HG03432 (cell line): ENCODE measurements around the gene LRRC56.

Experiments
- ATAC-seq: cut with Tn5 transposase; IDR thresholded peaks from one replicate; pipeline ENCODE4 v1.9.1; 2021; ENCODE audit warnings: mild to moderate bottlenecking, moderate library complexity; ENCODE audit not compliant: unreplicated experiment

LRRC56 gene

DNA sequence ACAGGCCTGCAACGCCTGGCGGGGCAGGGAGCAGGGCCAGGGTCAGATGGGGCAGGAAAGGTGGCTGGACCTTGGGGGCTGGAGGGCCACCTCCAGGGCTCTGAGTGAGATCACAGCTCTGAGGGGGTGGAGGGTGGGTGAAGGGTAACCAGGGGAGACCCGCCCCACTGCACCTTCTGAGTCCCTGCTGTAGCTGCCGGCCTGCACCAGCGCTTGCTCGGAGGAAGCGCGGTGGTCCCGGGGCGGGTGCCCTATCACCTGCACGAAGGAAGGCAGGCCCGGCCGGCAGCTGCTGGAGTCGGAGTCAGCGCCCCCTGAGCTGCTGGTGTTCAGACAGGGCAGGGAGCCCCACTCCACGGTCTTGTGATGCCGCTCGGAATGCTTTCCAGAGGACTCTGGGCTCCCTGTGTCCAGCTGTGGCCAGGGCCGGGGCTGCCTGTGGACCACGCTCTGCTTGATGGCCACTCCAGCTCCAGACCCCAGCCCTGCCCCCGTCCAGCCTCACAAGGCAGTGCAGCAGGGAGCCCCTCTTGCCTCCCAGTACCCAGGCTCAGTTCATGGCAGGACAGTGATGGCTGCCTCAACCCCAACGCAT lies 19.4 kb downstream of the LRRC56 start:
- ATAC-seq = no peak

DNA sequence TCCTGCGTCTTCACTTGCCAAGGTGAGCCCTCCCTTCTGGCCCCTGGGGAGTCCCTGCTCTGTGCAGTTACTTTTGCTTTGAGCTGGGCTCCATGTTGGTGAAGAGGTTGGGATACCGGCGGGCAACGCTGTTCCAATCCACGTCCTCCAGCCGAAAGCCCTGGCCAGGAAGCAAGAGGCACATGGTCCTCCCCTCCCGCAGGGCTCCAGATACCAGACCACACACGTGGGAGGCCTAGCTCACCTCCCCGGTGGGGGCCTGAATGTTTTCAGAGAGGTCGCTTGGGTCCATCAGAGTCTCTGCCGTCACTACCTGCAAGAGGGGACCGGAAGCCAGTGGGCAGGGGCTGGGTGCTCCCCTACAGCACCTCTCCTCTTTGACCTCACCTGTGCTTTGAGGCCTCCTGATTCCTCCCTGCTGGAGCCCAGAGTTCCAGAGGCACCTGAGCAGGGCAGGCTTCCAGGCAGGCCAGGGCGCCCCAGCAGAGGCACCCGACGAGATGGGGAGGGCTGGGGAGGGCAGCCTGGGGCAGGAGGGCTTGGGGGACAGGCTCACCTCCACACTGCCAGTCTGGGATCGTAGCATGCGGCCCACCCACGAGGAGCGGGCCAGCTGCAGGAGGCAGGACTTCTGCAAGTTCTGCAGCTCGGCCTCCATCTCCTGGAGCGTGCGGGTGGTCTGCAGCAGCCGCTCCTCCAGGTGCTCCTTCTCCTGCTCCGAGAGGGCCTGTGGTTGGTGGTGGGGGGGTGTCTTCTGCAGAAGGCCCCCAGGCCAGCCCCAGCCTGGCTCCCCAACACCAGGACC lies 20.2 kb downstream of the LRRC56 start:
- no peak for ATAC-seq

DNA sequence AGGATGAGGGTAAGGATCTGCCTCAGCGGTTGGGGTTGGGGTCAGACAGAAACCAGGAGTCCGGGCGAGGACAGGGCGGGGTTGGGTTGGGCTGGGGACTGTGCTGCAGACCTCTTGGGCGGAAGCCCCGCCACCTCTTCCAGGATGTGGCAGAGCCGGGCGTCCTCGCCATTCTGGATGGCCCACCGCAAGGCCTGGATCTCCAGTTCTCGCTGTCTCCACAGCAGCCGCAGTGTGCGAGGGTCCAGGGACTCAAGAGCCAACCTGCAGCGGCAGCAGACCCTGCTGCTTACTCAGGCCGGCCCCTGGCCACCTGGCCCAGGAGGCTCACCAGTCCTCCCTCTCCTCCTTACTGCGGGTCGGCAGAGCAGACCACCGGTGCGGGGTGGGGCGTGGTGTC lies 21.2 kb downstream of the LRRC56 start:
- ATAC-seq = no peak

DNA sequence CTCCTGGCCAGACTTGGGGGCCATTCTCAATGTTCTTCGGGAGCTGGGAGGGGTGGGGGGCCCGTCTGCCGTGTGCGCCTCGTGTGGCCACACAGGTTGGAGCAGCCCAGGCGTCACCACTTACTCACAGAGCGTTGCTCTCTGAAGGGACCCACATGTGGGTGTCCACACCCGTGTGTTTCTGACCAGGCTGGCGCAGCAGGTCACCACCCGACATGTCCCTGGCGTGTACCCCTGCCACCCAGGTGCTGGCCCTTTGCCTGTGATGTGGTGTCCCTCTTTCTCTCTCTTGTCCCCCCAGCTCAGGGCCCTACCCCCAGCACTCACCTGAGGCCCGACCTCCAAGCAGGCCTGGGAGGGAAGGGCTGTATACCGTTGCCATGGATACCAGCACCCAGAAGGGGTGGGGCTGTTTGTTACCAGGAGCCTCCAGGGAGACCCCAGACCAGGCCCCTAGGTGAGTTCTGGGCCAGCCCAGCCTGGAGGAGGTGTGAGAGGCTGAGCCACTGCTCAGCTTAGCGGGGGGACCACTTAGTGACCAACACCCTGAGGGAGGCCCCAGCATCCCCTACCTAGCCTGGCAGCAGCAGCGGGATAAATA lies 21.8 kb downstream of the LRRC56 start:
- ATAC-seq = no peak

DNA sequence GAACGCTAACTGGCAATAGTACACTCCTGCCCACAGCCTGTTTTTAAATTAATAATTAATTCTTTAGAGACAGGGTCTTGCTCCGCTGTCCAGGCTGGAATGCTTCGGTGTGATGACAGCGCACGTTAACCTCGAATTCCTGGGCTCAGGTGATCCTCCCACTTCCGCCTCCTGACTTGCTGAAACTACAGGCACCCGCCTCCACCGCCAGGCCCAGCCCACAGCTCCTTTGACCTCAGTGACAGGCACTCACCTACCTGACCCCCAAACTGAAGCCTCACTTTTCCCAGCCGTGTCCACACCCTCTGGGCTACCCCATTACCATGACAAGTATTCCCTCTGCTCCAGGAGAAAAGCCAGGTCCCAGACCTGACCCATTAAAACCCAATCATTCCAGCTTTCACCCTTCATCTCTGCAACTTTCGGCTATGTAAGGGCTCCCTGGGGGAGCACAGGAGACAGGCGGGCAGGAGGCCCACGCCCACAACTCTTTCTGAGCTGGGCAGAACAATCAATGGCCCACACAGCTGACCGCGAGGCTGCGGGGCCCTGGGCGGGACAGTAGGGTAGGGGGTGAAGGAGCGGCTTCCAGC lies 22.5 kb downstream of the LRRC56 start:
- no peak for ATAC-seq

DNA sequence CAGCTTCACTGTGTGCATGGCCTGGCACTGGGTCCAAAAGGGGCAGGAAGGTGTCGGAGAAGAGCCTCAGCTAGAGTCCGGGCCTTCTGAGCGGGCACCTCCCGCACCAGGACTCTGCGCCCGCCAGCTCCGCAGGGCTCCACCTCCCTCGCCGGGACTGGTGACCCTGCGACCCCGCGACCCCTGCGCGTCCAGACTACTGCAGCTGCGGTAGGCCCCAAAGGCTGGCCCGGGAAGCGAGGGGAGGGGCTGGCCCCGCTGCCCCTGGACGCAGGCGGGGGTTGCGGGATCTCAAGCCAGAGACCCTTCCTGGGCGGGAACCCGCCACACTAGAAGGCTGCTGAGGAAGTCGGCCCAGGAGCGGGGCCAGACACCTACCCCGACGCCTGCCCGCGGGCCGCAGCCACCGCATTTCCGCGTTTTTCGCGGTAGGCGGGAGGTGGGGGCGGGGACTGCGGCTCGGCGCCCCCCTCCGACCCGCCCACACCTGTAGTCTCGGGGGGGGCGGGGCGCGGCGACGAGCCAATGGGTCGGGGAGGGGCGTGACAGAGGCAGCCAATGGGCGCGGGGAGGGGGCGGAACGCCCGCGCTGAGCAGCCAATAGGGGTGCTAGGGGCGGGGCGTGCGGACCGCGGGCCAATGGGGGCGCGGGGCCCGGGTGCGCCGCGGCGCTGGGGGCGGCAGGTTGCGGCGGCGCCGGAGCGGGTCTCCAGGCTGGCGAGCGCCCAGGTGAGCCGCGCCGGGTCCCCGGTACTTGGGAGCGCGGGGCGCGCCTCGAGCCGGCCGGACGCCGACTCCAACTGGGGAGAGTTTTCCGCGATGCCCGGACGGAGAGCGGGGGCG lies 23.2 kb downstream of the LRRC56 start, which contains the start of the genes LMNTD2 and RASSF7:
TSS of gene LMNTD2 (minus strand) at position 434 of the 843 bp plus-strand sequence. CDS start at position 412, 22 bp downstream.
TSS of gene RASSF7 (plus strand) at position 666 of the 843 bp plus-strand sequence. CDS start 799 bp downstream, outside the sequence.
- peak; percentile 71 for ATAC-seq

DNA sequence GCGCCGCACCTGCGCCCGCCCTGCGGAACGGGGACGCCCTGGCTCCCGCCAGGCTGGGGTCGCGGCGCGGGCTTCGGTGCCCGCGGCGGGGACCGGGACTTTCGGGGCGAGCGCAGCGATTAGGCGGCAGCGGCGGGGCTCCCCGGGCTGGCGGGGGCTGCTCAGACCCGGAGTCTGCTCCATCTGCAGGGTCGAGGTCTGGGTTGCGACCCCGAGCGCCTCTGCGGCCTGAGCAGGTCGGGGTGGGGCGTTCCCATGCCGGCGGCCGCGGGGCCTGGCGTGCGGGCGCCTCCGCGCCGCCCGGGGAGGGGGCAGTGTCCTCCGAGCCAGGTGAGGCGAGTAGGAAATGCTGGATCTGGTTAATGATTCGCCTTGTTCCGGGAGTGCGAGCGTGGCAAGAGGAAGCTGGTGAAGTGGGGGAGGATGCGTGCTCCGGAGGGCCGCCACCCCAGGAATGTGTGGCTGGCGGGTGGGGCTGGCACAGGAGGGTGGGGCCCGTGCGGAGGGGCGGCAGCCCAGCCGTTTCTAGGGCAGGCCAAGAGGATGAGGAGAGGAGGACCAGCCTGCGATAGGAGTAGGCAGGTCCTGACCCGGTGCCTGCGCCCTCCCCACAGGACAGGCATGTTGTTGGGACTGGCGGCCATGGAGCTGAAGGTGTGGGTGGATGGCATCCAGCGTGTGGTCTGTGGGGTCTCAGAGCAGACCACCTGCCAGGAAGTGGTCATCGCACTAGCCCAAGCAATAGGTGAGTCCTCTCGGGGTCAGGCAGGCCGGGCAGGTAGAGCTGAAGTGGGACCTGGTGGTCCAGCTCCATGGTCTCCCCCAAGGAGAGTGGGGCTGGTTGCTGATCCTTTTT lies 24.0 kb downstream of the LRRC56 start:
- ATAC-seq = peak; percentile 31

DNA sequence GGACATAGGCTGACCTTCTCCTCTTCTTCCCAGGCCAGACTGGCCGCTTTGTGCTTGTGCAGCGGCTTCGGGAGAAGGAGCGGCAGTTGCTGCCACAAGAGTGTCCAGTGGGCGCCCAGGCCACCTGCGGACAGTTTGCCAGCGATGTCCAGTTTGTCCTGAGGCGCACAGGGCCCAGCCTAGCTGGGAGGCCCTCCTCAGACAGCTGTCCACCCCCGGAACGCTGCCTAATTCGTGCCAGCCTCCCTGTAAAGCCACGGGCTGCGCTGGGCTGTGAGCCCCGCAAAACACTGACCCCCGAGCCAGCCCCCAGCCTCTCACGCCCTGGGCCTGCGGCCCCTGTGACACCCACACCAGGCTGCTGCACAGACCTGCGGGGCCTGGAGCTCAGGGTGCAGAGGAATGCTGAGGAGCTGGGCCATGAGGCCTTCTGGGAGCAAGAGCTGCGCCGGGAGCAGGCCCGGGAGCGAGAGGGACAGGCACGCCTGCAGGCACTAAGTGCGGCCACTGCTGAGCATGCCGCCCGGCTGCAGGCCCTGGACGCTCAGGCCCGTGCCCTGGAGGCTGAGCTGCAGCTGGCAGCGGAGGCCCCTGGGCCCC lies 24.8 kb downstream of the LRRC56 start:
- no peak for ATAC-seq

DNA sequence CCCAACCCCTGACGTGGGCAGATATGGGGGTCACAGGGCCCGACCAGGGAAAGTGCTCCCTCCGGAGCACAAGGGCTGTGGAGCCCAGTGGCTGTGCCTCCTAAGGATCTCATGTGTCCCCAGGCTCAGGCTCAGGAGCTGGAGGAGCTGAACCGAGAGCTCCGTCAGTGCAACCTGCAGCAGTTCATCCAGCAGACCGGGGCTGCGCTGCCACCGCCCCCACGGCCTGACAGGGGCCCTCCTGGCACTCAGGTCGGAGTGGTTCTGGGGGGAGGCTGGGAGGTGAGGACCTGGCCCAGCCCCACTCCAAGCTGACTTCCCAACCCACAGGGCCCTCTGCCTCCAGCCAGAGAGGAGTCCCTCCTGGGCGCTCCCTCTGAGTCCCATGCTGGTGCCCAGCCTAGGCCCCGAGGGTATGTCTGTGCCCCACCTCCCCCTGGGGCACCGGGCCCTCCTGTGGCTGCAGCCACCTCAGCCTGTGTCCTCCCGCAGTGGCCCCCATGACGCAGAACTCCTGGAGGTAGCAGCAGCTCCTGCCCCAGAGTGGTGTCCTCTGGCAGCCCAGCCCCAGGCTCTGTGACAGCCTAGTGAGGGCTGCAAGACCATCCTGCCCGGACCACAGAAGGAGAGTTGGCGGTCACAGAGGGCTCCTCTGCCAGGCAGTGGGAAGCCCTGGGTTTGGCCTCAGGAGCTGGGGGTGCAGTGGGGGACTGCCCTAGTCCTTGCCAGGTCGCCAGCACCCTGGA lies 25.9 kb downstream of the LRRC56 start:
- ATAC-seq = no peak

DNA sequence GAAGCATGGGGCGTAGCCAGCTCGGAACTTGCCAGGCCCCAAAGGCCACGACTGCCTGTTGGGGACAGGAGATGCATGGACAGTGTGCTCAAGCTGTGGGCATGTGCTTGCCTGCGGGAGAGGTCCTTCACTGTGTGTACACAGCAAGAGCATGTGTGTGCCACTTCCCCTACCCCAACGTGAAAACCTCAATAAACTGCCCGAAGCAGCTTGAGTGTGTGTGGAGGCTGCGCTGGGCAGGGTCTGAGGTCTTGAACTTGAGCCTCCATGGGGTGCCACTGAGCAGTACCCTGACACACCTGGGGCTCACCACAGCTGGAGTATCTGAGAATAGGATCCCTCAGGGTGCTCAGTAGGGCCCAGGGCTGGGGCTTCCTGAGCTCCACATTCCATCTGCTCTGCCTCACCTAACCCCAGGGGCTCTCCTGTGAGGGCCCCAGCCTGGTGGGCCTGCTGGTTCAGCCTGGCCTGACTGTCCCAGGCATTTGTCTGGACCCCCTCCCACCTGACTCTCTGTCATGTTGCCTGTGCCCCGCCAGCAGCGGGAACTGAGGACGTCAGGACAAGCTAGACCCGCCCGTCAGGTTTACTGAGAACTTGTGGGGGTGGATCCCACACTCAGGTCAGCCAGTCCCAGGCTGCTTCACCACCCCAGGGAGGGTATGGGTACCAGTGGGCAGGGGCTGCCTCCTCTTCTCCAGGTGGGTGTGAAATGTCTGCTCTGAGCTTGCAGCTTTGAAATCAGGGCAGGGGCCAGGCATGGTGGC lies 26.7 kb downstream of the LRRC56 start:
- ATAC-seq = no peak

DNA sequence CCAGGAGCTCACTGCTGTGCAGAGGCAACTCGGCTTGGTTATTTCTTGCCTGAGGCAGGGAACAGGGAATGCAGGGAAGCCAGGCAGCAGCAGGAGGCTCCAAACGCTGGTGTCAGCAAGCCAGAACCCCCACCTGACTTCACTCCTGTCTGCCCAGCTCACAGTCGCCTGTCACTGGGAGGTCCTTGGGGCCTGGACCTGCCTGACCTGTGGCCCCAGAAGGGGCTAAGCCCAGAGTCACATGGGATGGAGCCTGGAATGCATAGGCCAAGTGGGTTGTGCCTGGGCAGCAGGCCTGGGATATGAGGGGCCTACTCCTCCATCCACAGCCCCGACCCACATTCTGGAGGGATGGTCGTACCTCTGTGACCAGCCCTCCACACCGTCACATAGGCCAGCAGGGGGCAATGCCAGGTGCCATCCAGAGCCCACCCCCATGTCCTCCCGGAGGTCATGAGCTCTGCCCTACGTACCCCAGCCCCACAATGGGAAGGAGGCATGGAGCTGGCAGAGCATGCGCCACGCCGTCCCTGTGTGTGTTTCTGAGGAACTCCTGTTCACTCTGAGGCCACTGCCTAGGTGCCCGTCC lies 28.7 kb downstream of the LRRC56 start:
- ATAC-seq = no peak

DNA sequence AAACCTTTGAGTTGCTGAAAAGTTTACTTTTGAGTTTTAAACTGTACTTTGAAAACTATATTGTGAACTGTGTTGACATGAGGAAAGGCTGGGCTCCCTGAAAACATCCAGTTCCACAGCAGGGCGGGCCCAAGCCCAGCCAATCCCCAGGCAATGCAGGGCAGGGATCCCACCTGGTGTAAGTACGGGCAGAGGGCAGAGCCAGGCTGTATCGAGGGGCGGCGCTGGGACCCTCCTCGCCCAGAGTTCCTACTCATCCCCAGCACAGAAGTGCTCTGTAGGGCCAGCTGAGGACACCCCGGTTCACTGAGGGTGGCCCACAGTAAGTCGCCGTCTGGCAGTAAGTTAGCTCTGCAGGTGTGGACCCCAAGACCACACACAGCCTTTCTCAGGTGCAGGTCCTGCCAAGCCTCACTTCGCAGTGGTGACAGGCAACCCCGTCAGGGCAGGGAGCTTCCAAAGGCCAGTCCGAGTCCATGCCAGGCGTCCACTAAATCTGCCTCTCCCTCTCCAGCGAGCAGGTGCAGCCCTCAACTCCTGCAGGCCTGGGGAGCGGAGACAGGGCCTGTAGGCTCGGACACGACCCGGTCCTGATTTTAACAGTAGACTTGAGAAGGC lies 29.8 kb downstream of the LRRC56 start:
- ATAC-seq = no peak

DNA sequence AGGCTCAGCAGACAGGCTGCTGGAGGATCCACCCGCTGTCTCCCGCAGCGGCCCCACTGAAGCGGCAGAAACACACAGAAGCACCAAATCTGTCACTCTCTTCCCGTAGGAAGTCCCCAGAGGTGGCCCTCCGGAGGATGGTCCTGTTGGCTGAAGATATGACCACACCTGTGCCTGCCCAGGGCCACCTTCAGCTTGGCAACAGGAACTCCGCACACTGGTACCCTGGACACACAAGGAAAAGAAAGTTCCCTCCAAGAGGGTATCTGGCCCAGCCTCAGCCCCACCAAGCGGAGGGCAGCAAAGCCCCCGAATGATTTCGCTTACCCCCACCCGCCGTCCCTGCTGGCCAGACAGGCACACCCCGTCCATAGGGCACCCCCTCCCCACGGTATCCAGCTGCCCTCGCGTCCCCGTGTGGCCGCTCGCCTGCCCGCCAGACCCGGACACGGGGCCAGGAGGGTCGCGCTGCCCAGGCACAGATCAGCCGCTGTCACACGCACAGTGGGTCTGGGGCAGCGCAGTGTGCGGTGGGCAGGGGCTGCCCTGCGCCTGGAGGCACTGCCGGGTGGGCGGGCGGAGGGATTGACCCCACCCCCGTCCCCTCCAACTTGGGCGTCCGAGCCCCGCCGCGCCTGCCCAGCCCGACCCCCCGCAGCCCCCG lies 30.4 kb downstream of the LRRC56 start:
- ATAC-seq = no peak

DNA sequence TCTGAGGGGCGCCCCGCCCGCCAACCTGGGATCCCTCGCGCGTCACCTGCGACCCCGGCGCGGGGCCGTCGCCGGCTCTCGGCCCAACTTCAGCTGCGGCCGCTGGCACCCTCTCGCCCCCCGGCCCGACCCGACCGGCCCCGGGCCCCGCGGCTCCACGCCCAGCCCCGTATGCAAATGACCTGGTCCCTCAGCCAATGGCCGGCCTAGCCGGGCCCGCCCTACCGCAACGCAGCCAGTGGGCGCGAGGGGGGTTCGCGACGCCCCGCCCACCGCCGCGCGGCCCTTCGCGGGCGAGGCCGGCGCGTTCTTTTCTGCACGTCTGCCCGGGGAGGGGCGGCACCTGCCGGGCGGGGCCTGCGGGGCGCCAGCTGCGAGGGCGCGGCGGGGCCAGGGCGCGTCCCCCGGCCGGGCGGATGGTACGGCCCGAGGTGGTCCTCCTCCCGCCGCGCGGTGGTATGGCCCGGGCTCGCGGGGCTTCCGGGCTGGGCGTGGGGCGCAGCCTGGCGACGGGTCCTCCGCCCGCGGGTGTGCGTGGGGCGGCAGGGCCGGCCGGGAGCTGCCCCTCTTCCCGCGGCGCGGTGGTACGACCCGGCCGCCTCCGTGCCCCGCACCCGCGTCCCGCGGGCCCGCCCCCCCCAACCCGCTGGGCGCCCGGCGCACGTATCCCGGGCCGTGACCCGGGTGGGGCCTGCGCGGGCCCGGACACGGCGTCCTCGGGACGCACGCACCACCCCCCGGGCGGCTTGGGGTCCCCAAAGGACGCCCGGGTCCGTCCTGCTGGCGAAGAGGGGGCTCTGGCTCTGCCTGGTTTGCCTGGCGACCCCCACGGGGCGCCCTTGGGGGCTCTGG lies 31.2 kb downstream of the LRRC56 start:
- ATAC-seq = peak; percentile 87

DNA sequence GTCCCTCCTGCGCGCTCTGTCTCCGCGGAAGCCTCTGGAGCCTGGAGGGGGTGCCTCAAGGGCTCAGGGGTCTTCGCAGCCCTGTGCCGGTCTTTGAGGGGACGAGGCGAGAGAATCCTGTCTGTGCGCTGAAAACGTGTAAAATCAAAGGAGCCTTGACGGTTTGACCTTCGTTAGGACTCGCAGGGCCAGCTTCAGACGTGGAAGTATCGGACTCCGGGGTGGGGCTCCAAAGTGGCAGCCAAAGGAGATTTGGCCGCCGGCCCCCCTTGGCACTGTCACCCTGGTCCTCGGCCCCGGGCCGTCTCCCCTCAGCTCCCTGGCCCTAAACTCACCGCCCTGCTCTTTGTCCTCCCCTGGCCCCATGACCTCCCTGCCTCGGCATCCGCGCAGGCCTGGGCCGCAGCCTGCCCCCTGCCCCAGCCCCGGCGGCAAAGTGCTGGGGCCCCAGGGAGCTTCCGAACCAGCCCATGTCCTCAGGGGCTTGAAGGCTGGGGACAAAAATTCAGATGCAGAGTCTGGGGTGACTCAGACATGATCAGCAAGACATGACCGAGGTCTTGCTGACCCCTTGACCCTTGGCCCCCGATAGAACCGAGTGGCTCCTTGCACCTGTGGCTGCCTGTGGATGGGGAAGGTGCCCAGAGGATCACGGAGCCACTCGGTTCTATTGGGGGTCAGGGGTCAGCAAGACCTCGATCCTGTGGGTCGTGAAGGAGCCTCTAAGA lies 32.0 kb downstream of the LRRC56 start:
- ATAC-seq = no peak
